HG03045 (cell line): ENCODE data around the gene KIF25.

Experiments
- ATAC-seq: cut with Tn5 transposase; IDR thresholded peaks from one replicate; pipeline ENCODE4 v1.9.1; 2021; ENCODE audit warnings: mild to moderate bottlenecking, moderate library complexity; ENCODE audit not compliant: unreplicated experiment

KIF25 gene

GRCh38 chr6:168086616-168087015 lies 89.1 kb downstream of the KIF25 start:
- ATAC-seq = no peak

GRCh38 chr6:168087436-168088160 lies 90.1 kb downstream of the KIF25 start:
- no peak for ATAC-seq

- no peak for ATAC-seq
Observed at GRCh38 chr6:168088161-168089053, 90.9 kb downstream of the KIF25 start.

- ATAC-seq = no peak
Observed at GRCh38 chr6:168089186-168090063, 92.0 kb downstream of the KIF25 start.

GRCh38 chr6:168090064-168090690 lies 92.7 kb downstream of the KIF25 start:
- ATAC-seq = no peak

- ATAC-seq = no peak
Observed at GRCh38 chr6:168090706-168091105, 93.2 kb downstream of the KIF25 start.

GRCh38 chr6:168091381-168092264 lies 94.2 kb downstream of the KIF25 start:
- ATAC-seq = no peak

- ATAC-seq = no peak
Observed at GRCh38 chr6:168092541-168092940, 95.1 kb downstream of the KIF25 start.

- ATAC-seq = no peak
Observed at GRCh38 chr6:168093071-168093505, 95.6 kb downstream of the KIF25 start.

GRCh38 chr6:168093634-168094033 lies 96.2 kb downstream of the KIF25 start:
- no peak for ATAC-seq
